Neural cell (in vitro differentiated cells): ENCODE data around the gene MPPED2.

Experiments used
- EP300 ChIP-seq: fragments of 450-650 bp; conservative IDR thresholded peaks from 2 replicates; pipeline ENCODE4 v1.6.1; 2014; ENCODE audit warnings: antibody characterized with exemption, mild to moderate bottlenecking, moderate library complexity; ENCODE audit not compliant: poor library complexity, severe bottlenecking
- EZH2 ChIP-seq: fragments of 200-600, 300-800 bp; shearing (Covaris generic), sonication (generic); IDR thresholded peaks from 2 replicates; pipeline ENCODE4 v1.6.1; 2014; ENCODE audit warnings: antibody characterized with exemption, low read length, borderline replicate concordance, mild to moderate bottlenecking; ENCODE audit not compliant: insufficient read depth, poor library complexity, severe bottlenecking
- POLR2AphosphoS5 ChIP-seq: IDR thresholded peaks from 2 replicates; pipeline ENCODE4 v1.6.1; 2012
- RAD21 ChIP-seq: fragments of 450-650 bp; conservative IDR thresholded peaks from 2 replicates; pipeline ENCODE4 v1.6.1; 2014; ENCODE audit warnings: antibody characterized with exemption, mild to moderate bottlenecking, moderate library complexity
- SMC3 ChIP-seq: fragments of 450-650 bp; conservative IDR thresholded peaks from 2 replicates; pipeline ENCODE4 v1.6.1; 2014; ENCODE audit warnings: antibody characterized with exemption, mild to moderate bottlenecking, moderate library complexity; ENCODE audit not compliant: poor library complexity
- TAF1 ChIP-seq: IDR thresholded peaks from 2 replicates; pipeline ENCODE4 v1.6.1; 2012; ENCODE audit warnings: low read depth
- TF ChIP-seq, protein P1 (sequence below): fragments of 450-650 bp; IDR thresholded peaks from 2 replicates; pipeline ENCODE4 v1.5.1; 2014; ENCODE audit warnings: antibody characterized with exemption, mild to moderate bottlenecking, moderate library complexity; ENCODE audit not compliant: poor library complexity, severe bottlenecking
- TF ChIP-seq, protein P2 (sequence below): IDR thresholded peaks from 2 replicates; pipeline ENCODE4 v1.6.1; 2012; ENCODE audit warnings: borderline replicate concordance

GRCh38 chr11:30511408-30511807 lies 74.7 kb downstream of the MPPED2 start:
- TF ChIP-seq EZH2 (no peak), EP300 (no peak), POLR2AphosphoS5 (no peak), TAF1 (no peak), SMC3 (no peak), RAD21 (no peak)
- TF ChIP-seq, protein P1, sequence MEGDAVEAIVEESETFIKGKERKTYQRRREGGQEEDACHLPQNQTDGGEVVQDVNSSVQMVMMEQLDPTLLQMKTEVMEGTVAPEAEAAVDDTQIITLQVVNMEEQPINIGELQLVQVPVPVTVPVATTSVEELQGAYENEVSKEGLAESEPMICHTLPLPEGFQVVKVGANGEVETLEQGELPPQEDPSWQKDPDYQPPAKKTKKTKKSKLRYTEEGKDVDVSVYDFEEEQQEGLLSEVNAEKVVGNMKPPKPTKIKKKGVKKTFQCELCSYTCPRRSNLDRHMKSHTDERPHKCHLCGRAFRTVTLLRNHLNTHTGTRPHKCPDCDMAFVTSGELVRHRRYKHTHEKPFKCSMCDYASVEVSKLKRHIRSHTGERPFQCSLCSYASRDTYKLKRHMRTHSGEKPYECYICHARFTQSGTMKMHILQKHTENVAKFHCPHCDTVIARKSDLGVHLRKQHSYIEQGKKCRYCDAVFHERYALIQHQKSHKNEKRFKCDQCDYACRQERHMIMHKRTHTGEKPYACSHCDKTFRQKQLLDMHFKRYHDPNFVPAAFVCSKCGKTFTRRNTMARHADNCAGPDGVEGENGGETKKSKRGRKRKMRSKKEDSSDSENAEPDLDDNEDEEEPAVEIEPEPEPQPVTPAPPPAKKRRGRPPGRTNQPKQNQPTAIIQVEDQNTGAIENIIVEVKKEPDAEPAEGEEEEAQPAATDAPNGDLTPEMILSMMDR, result no peak
- TF ChIP-seq, protein P2, sequence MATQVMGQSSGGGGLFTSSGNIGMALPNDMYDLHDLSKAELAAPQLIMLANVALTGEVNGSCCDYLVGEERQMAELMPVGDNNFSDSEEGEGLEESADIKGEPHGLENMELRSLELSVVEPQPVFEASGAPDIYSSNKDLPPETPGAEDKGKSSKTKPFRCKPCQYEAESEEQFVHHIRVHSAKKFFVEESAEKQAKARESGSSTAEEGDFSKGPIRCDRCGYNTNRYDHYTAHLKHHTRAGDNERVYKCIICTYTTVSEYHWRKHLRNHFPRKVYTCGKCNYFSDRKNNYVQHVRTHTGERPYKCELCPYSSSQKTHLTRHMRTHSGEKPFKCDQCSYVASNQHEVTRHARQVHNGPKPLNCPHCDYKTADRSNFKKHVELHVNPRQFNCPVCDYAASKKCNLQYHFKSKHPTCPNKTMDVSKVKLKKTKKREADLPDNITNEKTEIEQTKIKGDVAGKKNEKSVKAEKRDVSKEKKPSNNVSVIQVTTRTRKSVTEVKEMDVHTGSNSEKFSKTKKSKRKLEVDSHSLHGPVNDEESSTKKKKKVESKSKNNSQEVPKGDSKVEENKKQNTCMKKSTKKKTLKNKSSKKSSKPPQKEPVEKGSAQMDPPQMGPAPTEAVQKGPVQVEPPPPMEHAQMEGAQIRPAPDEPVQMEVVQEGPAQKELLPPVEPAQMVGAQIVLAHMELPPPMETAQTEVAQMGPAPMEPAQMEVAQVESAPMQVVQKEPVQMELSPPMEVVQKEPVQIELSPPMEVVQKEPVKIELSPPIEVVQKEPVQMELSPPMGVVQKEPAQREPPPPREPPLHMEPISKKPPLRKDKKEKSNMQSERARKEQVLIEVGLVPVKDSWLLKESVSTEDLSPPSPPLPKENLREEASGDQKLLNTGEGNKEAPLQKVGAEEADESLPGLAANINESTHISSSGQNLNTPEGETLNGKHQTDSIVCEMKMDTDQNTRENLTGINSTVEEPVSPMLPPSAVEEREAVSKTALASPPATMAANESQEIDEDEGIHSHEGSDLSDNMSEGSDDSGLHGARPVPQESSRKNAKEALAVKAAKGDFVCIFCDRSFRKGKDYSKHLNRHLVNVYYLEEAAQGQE, result no peak
